Activated T-cell treated with anti-CD3 and anti-CD28 coated beads, Interleukin-2, amount 50 U/mL, for 48 hours (primary cell): ENCODE results near the gene NTN5.
"Not testable (repeated sequence)": the region's sequence is repeated elsewhere in the genome, so short reads cannot be mapped to it uniquely, and the experiment has no call there.

Experiments
- DNase-seq, 2 experiments: peaks; one replicate each; pipeline ENCODE4 v3.0.0-alpha.2; 2020

The NTN5 gene

GRCh38 chr19:48668761-48669160 lies 4.1 kb downstream of the NTN5 start:
- DNase-seq: no peak

- no peak for DNase-seq
Observed at GRCh38 chr19:48668332-48668731, 4.5 kb downstream of the NTN5 start.

GRCh38 chr19:48665786-48666185 lies 7.0 kb downstream of the NTN5 start:
- DNase-seq: no peak

GRCh38 chr19:48664476-48664875 lies 8.3 kb downstream of the NTN5 start:
- DNase-seq: no peak

- no peak for DNase-seq
Observed at GRCh38 chr19:48663667-48664066, 9.2 kb downstream of the NTN5 start.

- DNase-seq: no peak
Observed at GRCh38 chr19:48661711-48662090, 11.1 kb downstream of the NTN5 start.

GRCh38 chr19:48660852-48661710 lies 11.7 kb downstream of the NTN5 start:
- peak; percentile 90 to 91 for DNase-seq

GRCh38 chr19:48659768-48660167 lies 13.0 kb downstream of the NTN5 start:
- DNase-seq: no peak

- DNase-seq: no peak
Observed at GRCh38 chr19:48658483-48658882, 14.3 kb downstream of the NTN5 start.

- not testable (repeated sequence) for DNase-seq
Observed at GRCh38 chr19:48657828-48658227, 15.0 kb downstream of the NTN5 start.

GRCh38 chr19:48656840-48657474 lies 15.9 kb downstream of the NTN5 start:
- no peak for DNase-seq

GRCh38 chr19:48654299-48655059 lies 18.3 kb downstream of the NTN5 start:
- DNase-seq: no peak

- no peak for DNase-seq
Observed at GRCh38 chr19:48651683-48652048, 21.2 kb downstream of the NTN5 start.

- no peak for DNase-seq
Observed at GRCh38 chr19:48650974-48651682, 21.7 kb downstream of the NTN5 start.

- DNase-seq: no peak
Observed at GRCh38 chr19:48648134-48648533, 24.7 kb downstream of the NTN5 start.

GRCh38 chr19:48646722-48647216 lies 26.0 kb downstream of the NTN5 start:
- no peak for DNase-seq

- peak; percentile 96 for DNase-seq
Observed at GRCh38 chr19:48646001-48646721, 26.7 kb downstream of the NTN5 start, which contains the start of gene CA11. Gene CA11, minus strand, starts transcription at chr19:48646187. Its CDS starts 555 bp downstream, at chr19:48645632.

GRCh38 chr19:48645620-48646000 lies 27.2 kb downstream of the NTN5 start:
- DNase-seq: peak in 1 of 2 experiments; percentile 53

GRCh38 chr19:48644839-48645619 lies 27.8 kb downstream of the NTN5 start:
- DNase-seq: peak; percentile 81 to 84

GRCh38 chr19:48644355-48644754 lies 28.5 kb downstream of the NTN5 start:
- no peak for DNase-seq

- no peak for DNase-seq
Observed at GRCh38 chr19:48642862-48643261, 30.0 kb downstream of the NTN5 start.
